ENCODE results near the gene PNRC1.
"Not testable (repeated sequence)": the region's sequence is repeated elsewhere in the genome, so short reads cannot be mapped to it uniquely, and the experiment has no call there.

Gene PNRC1

DNA sequence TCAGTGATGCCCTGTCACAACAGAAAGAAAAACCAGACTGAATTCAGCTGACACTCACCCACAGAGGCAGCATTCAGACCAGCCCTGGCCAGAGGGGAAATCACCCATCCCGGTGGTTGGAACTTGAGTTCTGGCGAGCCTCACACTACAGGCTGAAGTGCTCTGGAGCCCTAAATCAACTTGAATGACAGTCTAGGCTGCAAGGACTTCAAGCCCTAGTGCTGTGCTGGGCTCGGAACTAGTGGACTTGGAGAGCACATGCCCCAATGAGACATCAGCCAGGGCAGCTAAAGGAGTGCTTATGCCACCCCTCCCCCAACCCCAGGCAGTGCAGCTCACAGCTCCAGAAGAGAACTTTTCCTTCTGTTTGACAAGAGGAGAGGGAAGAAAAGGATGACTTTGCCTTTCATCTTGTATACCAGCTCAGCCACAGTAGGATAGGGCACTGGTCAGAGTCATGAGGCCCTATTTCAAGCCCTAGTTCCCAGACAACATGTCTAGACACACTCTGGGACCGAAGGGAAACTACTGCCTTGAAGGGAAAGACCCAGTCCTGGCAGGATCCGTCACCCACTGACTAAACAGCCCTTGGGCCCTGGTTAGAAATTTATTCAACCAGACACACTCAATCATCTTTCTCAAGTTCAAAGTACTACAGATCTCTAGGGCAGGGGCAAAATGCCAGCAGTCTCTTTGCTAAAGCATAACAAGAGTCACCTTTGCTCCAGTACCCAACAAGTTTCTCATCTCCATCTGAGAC lies 43.2 kb upstream of the PNRC1 start:
- H3K4me3 ChIP-seq (ENCODE audit: low read depth, low read length) = no peak overlapping the region
- TF ChIP-seq, protein P1, sequence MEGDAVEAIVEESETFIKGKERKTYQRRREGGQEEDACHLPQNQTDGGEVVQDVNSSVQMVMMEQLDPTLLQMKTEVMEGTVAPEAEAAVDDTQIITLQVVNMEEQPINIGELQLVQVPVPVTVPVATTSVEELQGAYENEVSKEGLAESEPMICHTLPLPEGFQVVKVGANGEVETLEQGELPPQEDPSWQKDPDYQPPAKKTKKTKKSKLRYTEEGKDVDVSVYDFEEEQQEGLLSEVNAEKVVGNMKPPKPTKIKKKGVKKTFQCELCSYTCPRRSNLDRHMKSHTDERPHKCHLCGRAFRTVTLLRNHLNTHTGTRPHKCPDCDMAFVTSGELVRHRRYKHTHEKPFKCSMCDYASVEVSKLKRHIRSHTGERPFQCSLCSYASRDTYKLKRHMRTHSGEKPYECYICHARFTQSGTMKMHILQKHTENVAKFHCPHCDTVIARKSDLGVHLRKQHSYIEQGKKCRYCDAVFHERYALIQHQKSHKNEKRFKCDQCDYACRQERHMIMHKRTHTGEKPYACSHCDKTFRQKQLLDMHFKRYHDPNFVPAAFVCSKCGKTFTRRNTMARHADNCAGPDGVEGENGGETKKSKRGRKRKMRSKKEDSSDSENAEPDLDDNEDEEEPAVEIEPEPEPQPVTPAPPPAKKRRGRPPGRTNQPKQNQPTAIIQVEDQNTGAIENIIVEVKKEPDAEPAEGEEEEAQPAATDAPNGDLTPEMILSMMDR (IDR thresholded peaks at IDR 0.05; ENCODE audit: control insufficient read depth, extremely low read depth, insufficient read depth) = no peak
- no peak for DNase-seq (ENCODE audit: low read depth)

DNA sequence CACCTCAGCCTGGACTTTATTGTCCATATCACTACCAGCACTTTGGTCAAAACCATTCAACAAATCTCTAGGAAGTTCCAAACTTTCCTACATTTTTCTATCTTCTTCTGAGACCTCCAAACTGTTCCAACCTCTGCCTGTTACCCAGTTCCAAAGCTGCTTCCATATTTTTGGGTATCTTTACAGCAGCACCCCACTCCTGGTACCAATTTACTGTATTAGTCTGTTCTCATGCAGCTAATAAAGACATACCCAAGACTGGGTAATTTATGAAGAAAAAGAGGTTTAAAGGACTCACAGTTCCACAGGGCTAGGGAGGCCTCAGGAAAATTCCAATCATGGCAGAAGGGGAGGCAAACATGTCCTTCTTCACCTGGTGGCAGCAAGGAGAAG lies 42.7 kb upstream of the PNRC1 start:
- not testable (repeated sequence) for H3K4me3 ChIP-seq (ENCODE audit: low read depth, low read length); DNase-seq (ENCODE audit: low read depth)

DNA sequence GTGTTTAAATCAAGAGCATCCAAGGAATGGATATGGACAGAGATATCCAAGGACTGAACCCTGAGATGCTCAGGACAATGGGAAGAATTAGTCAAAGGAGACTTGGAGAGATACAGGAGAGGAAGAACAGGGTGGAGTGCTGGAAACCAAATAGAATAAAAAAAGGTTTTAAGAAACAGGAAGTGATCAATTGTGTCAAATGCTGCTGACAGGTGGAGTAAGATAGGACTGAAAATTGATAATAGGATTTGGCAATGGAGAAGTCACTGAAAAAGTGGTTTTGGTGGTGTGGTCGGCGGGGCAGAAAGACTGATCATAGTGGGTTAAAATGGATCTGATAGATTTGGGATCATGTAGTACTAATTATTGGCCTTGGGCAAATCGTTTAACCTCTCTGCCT lies 37.9 kb upstream of the PNRC1 start:
- H3K4me3 ChIP-seq (ENCODE audit: low read depth, low read length) = no peak overlapping the region
- TF ChIP-seq, protein P1 (IDR thresholded peaks at IDR 0.05; ENCODE audit: control insufficient read depth, extremely low read depth, insufficient read depth) = no peak
- no peak for DNase-seq (ENCODE audit: low read depth)

DNA sequence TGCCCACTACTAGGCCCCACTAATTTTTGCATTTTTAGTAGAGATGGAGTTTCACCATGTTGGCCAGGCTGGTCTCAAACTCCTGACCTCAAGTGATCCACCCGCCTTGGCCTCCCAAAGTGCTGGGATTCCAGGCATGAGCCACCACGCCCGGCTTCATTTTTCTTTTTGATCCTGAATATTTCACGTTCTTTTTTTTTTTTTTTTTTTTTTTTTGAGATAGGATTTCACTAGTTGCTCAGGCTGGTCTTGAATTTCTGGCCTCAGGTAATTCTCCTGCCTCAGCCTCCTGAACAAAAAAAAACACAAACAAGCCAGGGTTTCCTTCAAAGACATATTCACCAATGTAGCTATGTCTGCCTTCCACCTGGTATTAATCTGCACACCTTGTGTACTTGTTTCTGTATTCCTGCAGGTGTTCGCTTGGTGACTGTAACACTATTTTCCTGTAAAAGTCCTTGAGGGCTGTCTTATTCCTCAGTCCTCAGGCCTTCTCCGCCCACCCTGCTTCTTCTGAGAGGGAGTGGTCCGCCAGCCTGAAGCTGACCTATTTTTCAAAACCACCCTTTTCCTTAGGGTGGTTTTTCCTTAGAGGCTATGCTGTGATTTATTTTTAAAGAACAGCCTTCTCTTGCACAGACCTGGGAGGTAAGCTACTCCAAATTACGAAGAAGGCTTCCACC lies 36.1 kb upstream of the PNRC1 start:
- no peak overlapping the region for H3K4me3 ChIP-seq (ENCODE audit: low read depth, low read length)
- no peak for DNase-seq (ENCODE audit: low read depth)
- TF ChIP-seq, protein P1 (IDR thresholded peaks at IDR 0.05; ENCODE audit: control insufficient read depth, extremely low read depth, insufficient read depth) = no peak

DNA sequence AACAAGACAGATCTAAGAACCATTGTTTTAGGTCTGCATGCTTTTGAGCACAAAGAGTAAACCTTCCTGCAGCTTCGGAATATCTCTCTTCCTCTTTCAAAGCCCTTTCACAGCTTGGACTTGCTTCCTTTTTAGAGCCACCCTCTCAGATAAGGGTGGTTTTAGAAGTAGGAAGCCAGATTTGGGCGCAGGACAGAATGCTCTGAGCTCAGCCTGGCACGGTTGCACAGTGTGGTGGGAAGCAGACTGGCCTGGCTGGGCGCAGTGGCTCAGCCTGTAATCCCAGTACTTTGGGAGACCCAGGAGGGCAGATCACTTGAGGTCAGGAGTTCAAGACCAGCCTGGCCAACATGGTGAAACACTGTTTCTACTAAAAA lies 35.6 kb upstream of the PNRC1 start:
- no peak for DNase-seq (ENCODE audit: low read depth)
- TF ChIP-seq, protein P1 (IDR thresholded peaks at IDR 0.05; ENCODE audit: control insufficient read depth, extremely low read depth, insufficient read depth) = no peak
- H3K4me3 ChIP-seq (ENCODE audit: low read depth, low read length) = no peak overlapping the region

DNA sequence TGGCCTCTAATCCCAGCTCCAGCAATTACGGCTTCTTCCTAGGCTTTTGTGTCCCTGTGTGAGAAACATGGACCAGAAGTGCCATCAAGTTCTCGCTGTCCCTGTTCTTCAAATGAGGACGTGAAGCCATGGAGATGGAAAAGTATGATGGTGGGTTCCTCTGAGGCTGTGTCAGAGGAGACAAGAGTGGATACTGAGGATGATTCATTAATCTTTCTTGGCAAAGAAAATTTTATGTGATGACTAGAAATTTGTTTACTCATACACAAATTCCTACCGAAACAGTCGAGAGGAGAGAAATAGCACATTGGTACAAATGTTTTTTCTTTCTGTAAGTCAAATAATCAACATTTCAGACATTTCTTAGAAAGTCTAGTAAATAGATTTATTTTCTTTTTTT lies 35.0 kb upstream of the PNRC1 start:
- H3K4me3 ChIP-seq (ENCODE audit: low read depth, low read length) = no peak overlapping the region
- TF ChIP-seq, protein P1 (IDR thresholded peaks at IDR 0.05; ENCODE audit: control insufficient read depth, extremely low read depth, insufficient read depth) = no peak
- DNase-seq (ENCODE audit: low read depth) = no peak

DNA sequence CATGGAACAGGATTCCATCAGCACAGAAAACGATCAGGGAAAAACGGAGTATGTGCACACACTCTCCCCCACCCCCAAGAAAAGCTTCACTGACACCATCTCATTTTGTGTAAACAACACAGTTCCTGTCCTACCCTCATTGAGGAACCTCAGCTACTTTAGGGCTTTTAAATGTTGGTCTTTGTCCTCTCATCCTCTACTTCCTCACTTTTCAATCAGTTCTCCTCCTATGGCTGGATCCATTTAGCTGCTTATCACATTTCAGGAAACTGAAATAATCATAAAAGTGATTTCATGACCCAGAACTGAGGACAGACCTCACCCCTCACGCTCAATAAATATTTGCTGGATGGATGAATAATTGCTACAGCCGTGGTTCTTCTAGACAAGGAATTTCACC lies 33.1 kb upstream of the PNRC1 start:
- no peak overlapping the region for H3K4me3 ChIP-seq (ENCODE audit: low read depth, low read length)
- DNase-seq (ENCODE audit: low read depth) = no peak
- TF ChIP-seq, protein P1 (IDR thresholded peaks at IDR 0.05; ENCODE audit: control insufficient read depth, extremely low read depth, insufficient read depth) = no peak

All from LNCaP clone FGC (cell line).